IMR-90 (cell line): ENCODE measurements around the gene RPS6KA2.

Source experiments
- CEBPB ChIP-seq: IDR thresholded peaks from 2 replicates; pipeline ENCODE4 v1.6.1; 2012; ENCODE audit warnings: low read depth, low read length, improper control_type of control experiment
- MAFK ChIP-seq: IDR thresholded peaks from 2 replicates; pipeline ENCODE4 v1.6.1; 2012; ENCODE audit warnings: low read depth, low read length, improper control_type of control experiment
- MXI1 ChIP-seq: IDR thresholded peaks from 2 replicates; pipeline ENCODE4 v1.6.1; 2012; ENCODE audit warnings: low read depth, mild to moderate bottlenecking, low read length, moderate library complexity, borderline replicate concordance
- NFE2L2 ChIP-seq: fragments of 150-350 bp; IDR thresholded peaks from 2 replicates; pipeline ENCODE4 v1.6.1; 2016; ENCODE audit warnings: low read depth, mild to moderate bottlenecking, low read length
- POLR2A ChIP-seq: IDR thresholded peaks from 2 replicates; pipeline ENCODE4 v1.6.1; 2012; ENCODE audit warnings: mild to moderate bottlenecking, low read depth, low read length
- RAD21 ChIP-seq: IDR thresholded peaks from 2 replicates; pipeline ENCODE4 v1.6.1; 2012; ENCODE audit warnings: low read length, improper control_type of control experiment
- RCOR1 ChIP-seq: IDR thresholded peaks from 2 replicates; pipeline ENCODE4 v1.6.1; 2012; ENCODE audit warnings: mild to moderate bottlenecking, low read length, improper control_type of control experiment; ENCODE audit not compliant: insufficient replicate concordance
- RFX5 ChIP-seq: IDR thresholded peaks from 2 replicates; pipeline ENCODE4 v1.8.0; 2012; ENCODE audit warnings: low read depth, mild to moderate bottlenecking, low read length, moderate library complexity
- SMC3 ChIP-seq: fragments of 150-350 bp; IDR thresholded peaks from 2 replicates; pipeline ENCODE4 v1.6.1; 2016; ENCODE audit warnings: low read depth, mild to moderate bottlenecking, antibody characterized with exemption, low read length, moderate library complexity
- TF ChIP-seq, protein P1 (sequence below): conservative IDR thresholded peaks from 2 replicates; pipeline ENCODE4 v1.5.1; 2012; ENCODE audit warnings: mild to moderate bottlenecking, low read depth, low read length, improper control_type of control experiment
- TF ChIP-seq, protein P2 (sequence below): fragments of 150-350 bp; IDR thresholded peaks from 2 replicates; pipeline ENCODE4 v1.6.1; 2016; ENCODE audit warnings: low read depth, mild to moderate bottlenecking, low read length, moderate library complexity, borderline replicate concordance

DNA sequence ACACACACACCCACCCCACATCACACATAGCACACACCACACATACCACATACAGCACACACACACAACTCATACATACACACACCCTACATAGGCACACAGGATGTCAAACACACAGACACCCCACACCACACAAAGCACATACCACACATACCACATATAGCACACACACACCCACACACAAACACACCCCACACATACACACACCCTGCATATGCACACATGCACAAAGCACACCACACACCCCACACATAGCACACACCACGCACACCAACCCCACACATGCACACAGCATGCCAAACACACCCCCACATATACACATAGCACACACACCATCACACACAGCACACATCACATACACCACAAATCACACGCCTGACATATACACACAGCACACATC is 119.7 kb downstream of the RPS6KA2 start:
- TF ChIP-seq POLR2A (no peak), CEBPB (no peak), RAD21 (no peak), SMC3 (no peak), RFX5 (no peak), MXI1 (no peak), RCOR1 (no peak), NFE2L2 (no peak), MAFK (no peak)
- TF ChIP-seq, protein P1, sequence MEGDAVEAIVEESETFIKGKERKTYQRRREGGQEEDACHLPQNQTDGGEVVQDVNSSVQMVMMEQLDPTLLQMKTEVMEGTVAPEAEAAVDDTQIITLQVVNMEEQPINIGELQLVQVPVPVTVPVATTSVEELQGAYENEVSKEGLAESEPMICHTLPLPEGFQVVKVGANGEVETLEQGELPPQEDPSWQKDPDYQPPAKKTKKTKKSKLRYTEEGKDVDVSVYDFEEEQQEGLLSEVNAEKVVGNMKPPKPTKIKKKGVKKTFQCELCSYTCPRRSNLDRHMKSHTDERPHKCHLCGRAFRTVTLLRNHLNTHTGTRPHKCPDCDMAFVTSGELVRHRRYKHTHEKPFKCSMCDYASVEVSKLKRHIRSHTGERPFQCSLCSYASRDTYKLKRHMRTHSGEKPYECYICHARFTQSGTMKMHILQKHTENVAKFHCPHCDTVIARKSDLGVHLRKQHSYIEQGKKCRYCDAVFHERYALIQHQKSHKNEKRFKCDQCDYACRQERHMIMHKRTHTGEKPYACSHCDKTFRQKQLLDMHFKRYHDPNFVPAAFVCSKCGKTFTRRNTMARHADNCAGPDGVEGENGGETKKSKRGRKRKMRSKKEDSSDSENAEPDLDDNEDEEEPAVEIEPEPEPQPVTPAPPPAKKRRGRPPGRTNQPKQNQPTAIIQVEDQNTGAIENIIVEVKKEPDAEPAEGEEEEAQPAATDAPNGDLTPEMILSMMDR, result no peak
- TF ChIP-seq, protein P2, sequence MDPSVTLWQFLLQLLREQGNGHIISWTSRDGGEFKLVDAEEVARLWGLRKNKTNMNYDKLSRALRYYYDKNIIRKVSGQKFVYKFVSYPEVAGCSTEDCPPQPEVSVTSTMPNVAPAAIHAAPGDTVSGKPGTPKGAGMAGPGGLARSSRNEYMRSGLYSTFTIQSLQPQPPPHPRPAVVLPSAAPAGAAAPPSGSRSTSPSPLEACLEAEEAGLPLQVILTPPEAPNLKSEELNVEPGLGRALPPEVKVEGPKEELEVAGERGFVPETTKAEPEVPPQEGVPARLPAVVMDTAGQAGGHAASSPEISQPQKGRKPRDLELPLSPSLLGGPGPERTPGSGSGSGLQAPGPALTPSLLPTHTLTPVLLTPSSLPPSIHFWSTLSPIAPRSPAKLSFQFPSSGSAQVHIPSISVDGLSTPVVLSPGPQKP, result no peak
